ENCODE results near the gene R3HDML. TPM values are rescaled to one million over a fixed set of nuclear protein-coding genes. Genes with fewer than 3 reads are reported as not detected.

The R3HDML gene
- total and polyA plus RNA-seq, 9 donors, result not detected

GRCh38 chr20:44361021-44361420 lies 24.2 kb downstream of the R3HDML start:
- Histone ChIP-seq H3K27ac (no peak overlapping the region), H3K4me1 (ENCODE audit: insufficient read depth) (peaks cover 5% of the 10 kb centered on the region), H3K4me3 (no peak overlapping the region), H3K9me3 (no peaks in the 10 kb centered on the region), H3K27me3 (no peaks in the 10 kb centered on the region), H3K36me3 (no peaks in the 10 kb centered on the region)
- TF ChIP-seq EP300 (IDR thresholded peaks at IDR 0.05) (no peak), CTCF (IDR thresholded peaks at IDR 0.05) (no peak), POLR2A (IDR thresholded peaks at IDR 0.05) (no peak)
- 43 to 58% (median 53%) methylated on average over 3 of the region's 3 CpGs for WGBS, 3 donors
- intact Hi-C loops (cut with DNase I), result no loop called here
- peak in 1 of 5 donors; percentile 25 for DNase-seq

- TF ChIP-seq CTCF (IDR thresholded peaks at IDR 0.05) (no peak), POLR2A (IDR thresholded peaks at IDR 0.05) (no peak), EP300 (IDR thresholded peaks at IDR 0.05) (no peak)
- Histone ChIP-seq H3K27ac (no peak overlapping the region), H3K4me1 (ENCODE audit: insufficient read depth) (peaks cover 3% of the 10 kb centered on the region), H3K4me3 (no peak overlapping the region), H3K27me3 (no peaks in the 10 kb centered on the region), H3K9me3 (no peaks in the 10 kb centered on the region), H3K36me3 (no peaks in the 10 kb centered on the region)
- intact Hi-C loops (cut with DNase I), result no loop called here
- no peak for DNase-seq
- WGBS, 3 donors, result 47 to 71% (median 53%) methylated on average over 4 of the region's 4 CpGs
These were observed 25.7 kb downstream of the R3HDML start for GRCh38 chr20:44362466-44362940.

GRCh38 chr20:44364068-44364467 lies 27.2 kb downstream of the R3HDML start:
- Histone ChIP-seq H3K4me1 (ENCODE audit: insufficient read depth) (no peaks in the 10 kb centered on the region), H3K36me3 (no peaks in the 10 kb centered on the region), H3K27ac (no peak overlapping the region), H3K27me3 (no peaks in the 10 kb centered on the region), H3K4me3 (no peak overlapping the region), H3K9me3 (no peaks in the 10 kb centered on the region)
- no peak for DNase-seq
- WGBS, 3 donors, result 82 to 86% (median 86%) methylated on average over 4 of the region's 4 CpGs
- TF ChIP-seq CTCF (IDR thresholded peaks at IDR 0.05) (no peak), POLR2A (IDR thresholded peaks at IDR 0.05) (no peak), EP300 (IDR thresholded peaks at IDR 0.05) (no peak)
- intact Hi-C loops (cut with DNase I), result no loop called here

GRCh38 chr20:44364780-44365179 lies 27.9 kb downstream of the R3HDML start:
- no peak for TF ChIP-seq POLR2A (IDR thresholded peaks at IDR 0.05)
- no peak for TF ChIP-seq EP300 (IDR thresholded peaks at IDR 0.05)
- TF ChIP-seq CTCF (IDR thresholded peaks at IDR 0.05), result no peak
- no peaks in the 10 kb centered on the region for H3K4me1 ChIP-seq (ENCODE audit: insufficient read depth)
- no peak for DNase-seq
- no peaks in the 10 kb centered on the region for H3K9me3 ChIP-seq
- intact Hi-C loops (cut with DNase I), result no loop called here
- no peaks in the 10 kb centered on the region for H3K36me3 ChIP-seq
- no peak overlapping the region for H3K4me3 ChIP-seq
- WGBS, 3 donors, result 88 to 95% (median 91%) methylated on average over 6 of the region's 6 CpGs
- H3K27ac ChIP-seq, result no peak overlapping the region
- H3K27me3 ChIP-seq, result no peaks in the 10 kb centered on the region
